Endodermal cell (in vitro differentiated cells): Measurements from ENCODE around the gene DAND5. TPM values are rescaled to one million over a fixed set of nuclear protein-coding genes. Genes with fewer than 3 reads are reported as not detected.

Source experiments
- DNase-seq: peaks from one replicate; pipeline ENCODE4 v3.0.0-alpha.2; 2017
- H3K27ac ChIP-seq: 2 replicates; pipeline ENCODE4 v1.5.1; 2013; ENCODE audit warnings: mild to moderate bottlenecking, low read depth, low read length, moderate library complexity
- H3K27me3 ChIP-seq: 2 replicates; pipeline ENCODE4 v1.6.1; 2013; ENCODE audit warnings: mild to moderate bottlenecking, low read length, moderate library complexity; ENCODE audit not compliant: insufficient read depth, control insufficient read depth, poor library complexity, severe bottlenecking
- H3K36me3 ChIP-seq: 2 replicates; pipeline ENCODE4 v1.7.0; 2013; ENCODE audit warnings: mild to moderate bottlenecking, low read length, moderate library complexity; ENCODE audit not compliant: control insufficient read depth, insufficient read depth
- H3K4me1 ChIP-seq: one replicate; pipeline ENCODE4 v1.7.0; 2013; ENCODE audit warnings: low read length; ENCODE audit not compliant: control insufficient read depth, insufficient read depth
- H3K4me3 ChIP-seq: 2 replicates; pipeline ENCODE4 v1.5.1; 2013; ENCODE audit warnings: mild to moderate bottlenecking, low read length, moderate library complexity
- H3K9ac ChIP-seq: 2 replicates; pipeline ENCODE4 v1.6.1; 2013; ENCODE audit warnings: mild to moderate bottlenecking, low read length, moderate library complexity; ENCODE audit not compliant: poor library complexity, severe bottlenecking; ENCODE audit errors: extremely low read depth
- H3K9me3 ChIP-seq: 2 replicates; pipeline ENCODE4 v1.6.1; 2013; ENCODE audit warnings: mild to moderate bottlenecking, low read length, moderate library complexity; ENCODE audit not compliant: control insufficient read depth
- H3K27ac Mint-ChIP-seq: 2 replicates; pipeline ENCODE4 v1.8.0; 2020; ENCODE audit warnings: mixed read lengths
- H3K27me3 Mint-ChIP-seq: 2 replicates; pipeline ENCODE4 v1.8.0; 2021; ENCODE audit warnings: mild to moderate bottlenecking, mixed read lengths; ENCODE audit not compliant: insufficient read depth
- H3K36me3 Mint-ChIP-seq: 2 replicates; pipeline ENCODE4 v1.8.0; 2020; ENCODE audit warnings: low read depth, mixed read lengths
- H3K4me1 Mint-ChIP-seq: 2 replicates; pipeline ENCODE4 v1.8.0; 2020; ENCODE audit warnings: mixed read lengths
- H3K4me3 Mint-ChIP-seq: 2 replicates; pipeline ENCODE4 v1.8.0; 2020; ENCODE audit warnings: mild to moderate bottlenecking, moderate library complexity, mixed read lengths
- H3K9me3 Mint-ChIP-seq: 2 replicates; pipeline ENCODE4 v1.8.0; 2020; ENCODE audit warnings: mild to moderate bottlenecking, mixed read lengths
- WGBS, 2 experiments: methylation state at CpG; one replicate each; pipeline versions ENCODE4 v1.1.5 to v1.1.7; 2013; ENCODE audit warnings: missing lambda C conversion rate in 2 of 2, mixed read lengths in 1 of 2; ENCODE audit not compliant: insufficient coverage in 1 of 2, insufficient read length in 1 of 2; 5-methylcytosine and 5-hydroxymethylcytosine counted together
- total RNA-seq, 2 donors: library from RNA; stranded (reverse); fragmentation: NEBNext Ultra II Directional in 1 of 2; extraction: Animal tissue kit (Norgen Biotek cat#: 25700) in 1 of 2; gene quantifications; 2 replicates in 1 of 2; 3 replicates in 1 of 2; pipeline ENCODE4 v1.2.1, GENCODE V29; 2021
- TF ChIP-seq, protein P1 (sequence below): fragments of 200-600 bp; sonication (generic); conservative IDR thresholded peaks from 2 replicates; pipeline ENCODE4 v1.5.0; 2021; ENCODE audit warnings: antibody characterized with exemption, mild to moderate bottlenecking

The DAND5 gene
- total RNA-seq, 2 donors from 2014 or later = 0.13 to 0.40 TPM

DNA sequence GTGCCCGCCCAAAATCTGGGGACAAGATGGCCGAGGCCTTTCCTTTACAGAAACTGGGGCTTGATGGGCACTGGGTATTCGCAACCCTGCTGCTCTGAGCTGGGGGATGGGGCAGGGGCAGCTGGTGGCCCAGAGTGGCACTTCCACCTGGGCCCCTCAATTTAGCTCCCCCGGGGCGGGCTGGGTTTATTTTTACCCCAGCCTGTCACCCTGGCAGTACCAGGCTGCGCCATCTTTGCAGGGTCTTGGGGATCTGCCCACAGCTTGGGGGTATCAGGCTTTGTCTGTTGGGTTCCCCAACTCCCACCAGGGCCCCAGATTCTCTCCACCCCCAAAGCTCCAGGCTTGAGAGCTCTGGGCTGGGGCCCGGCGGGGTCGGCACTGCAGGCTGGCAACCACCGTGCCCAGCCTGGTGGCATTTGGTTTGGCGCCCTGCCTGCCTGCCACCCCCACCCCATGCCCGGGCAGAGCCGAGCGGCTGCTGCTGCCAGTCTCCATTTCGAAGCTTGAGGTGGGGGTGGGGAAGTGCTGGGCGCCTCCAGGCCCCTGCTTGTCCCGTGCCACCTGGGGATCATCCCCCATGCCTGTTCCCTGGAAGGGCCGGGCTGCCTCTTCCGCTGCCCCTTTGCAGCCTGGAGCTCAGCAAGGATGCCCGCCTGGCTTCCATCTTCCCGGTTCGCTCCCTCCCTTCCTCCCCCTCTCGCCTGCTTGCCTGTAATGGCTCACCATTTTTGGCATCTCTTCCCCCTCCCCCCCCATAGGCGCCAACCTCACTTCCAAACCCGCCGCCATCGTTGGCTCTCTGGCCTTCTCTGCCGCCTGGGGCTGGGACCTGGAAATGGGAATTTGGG is 37.3 kb downstream of the DAND5 start:
- H3K4me3 ChIP-seq = no peak overlapping the region
- Mint-ChIP-seq H3K4me3 (no peak overlapping the region), H3K4me1 (peaks cover 3% of the 10 kb centered on the region), H3K27me3 (peaks cover 88% of the 10 kb centered on the region), H3K27ac (no peak overlapping the region), H3K9me3 (peaks cover 3% of the 10 kb centered on the region), H3K36me3 (no peaks in the 10 kb centered on the region)
- no peaks in the 10 kb centered on the region for H3K4me1 ChIP-seq
- no peak overlapping the region for H3K9ac ChIP-seq
- no peak for DNase-seq
- TF ChIP-seq, protein P1, sequence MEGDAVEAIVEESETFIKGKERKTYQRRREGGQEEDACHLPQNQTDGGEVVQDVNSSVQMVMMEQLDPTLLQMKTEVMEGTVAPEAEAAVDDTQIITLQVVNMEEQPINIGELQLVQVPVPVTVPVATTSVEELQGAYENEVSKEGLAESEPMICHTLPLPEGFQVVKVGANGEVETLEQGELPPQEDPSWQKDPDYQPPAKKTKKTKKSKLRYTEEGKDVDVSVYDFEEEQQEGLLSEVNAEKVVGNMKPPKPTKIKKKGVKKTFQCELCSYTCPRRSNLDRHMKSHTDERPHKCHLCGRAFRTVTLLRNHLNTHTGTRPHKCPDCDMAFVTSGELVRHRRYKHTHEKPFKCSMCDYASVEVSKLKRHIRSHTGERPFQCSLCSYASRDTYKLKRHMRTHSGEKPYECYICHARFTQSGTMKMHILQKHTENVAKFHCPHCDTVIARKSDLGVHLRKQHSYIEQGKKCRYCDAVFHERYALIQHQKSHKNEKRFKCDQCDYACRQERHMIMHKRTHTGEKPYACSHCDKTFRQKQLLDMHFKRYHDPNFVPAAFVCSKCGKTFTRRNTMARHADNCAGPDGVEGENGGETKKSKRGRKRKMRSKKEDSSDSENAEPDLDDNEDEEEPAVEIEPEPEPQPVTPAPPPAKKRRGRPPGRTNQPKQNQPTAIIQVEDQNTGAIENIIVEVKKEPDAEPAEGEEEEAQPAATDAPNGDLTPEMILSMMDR = no peak
- 77 to 82% methylated on average over 7 to 28 of the region's 28 CpGs for WGBS, 2 experiments
- peaks cover 91% of the 10 kb centered on the region for H3K27me3 ChIP-seq
- H3K9me3 ChIP-seq = no peaks in the 10 kb centered on the region
- no peaks in the 10 kb centered on the region for H3K36me3 ChIP-seq
- no peak overlapping the region for H3K27ac ChIP-seq

DNA sequence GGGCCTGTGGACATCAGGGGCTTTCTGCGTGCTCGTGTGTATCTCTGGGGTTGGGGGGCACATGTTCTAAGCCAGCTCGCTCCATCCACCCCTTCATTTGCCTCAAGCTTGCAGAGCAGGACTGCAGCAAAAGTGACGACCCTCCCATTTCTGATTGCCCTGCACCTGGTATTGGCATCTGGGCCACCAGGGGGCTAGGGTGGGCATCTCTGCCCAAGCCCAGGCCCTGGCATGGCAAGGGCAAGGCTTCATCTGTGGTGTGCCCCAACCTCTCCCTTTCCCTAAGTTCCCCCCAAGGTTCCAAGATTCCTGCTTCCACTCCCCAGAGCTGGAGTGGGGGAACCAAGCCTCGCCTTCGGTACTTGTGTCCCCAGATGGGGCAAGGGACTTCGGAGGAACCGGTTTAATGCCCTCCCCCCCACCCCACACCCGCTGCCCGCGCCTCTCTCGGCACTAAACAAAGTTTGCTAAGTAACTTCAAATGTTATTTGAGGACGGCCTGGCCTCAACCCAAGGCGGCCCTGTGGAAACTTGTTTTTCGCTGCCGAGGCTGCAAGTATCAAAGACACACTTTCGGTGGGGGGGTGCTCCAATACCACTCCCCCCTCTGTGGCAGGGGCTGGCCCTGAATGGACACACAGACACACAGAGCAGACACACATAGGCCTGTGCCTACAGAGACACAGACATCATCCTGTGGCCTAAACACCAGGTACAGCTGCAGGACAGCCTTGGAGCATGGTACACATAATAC is 38.1 kb downstream of the DAND5 start:
- peaks cover 96% of the 10 kb centered on the region for H3K27me3 Mint-ChIP-seq
- H3K27me3 ChIP-seq = peaks cover 99% of the 10 kb centered on the region

More for the DNA sequence above, 38.1 kb downstream of the DAND5 start:
- no peak overlapping the region for H3K9ac ChIP-seq
- Mint-ChIP-seq H3K27ac (no peak overlapping the region), H3K36me3 (no peaks in the 10 kb centered on the region), H3K9me3 (peaks cover 5% of the 10 kb centered on the region), H3K4me1 (peaks cover 3% of the 10 kb centered on the region), H3K4me3 (no peak overlapping the region)
- H3K4me1 ChIP-seq = no peaks in the 10 kb centered on the region
- TF ChIP-seq, protein P1 = peak; percentile 34
- WGBS, 2 experiments = 84 to 87% methylated on average over 11 to 17 of the region's 17 CpGs
- no peaks in the 10 kb centered on the region for H3K36me3 ChIP-seq
- no peak for DNase-seq
- no peak overlapping the region for H3K27ac ChIP-seq
- H3K4me3 ChIP-seq = no peak overlapping the region
- no peaks in the 10 kb centered on the region for H3K9me3 ChIP-seq
